ENCODE results near the gene WSCD2.

Gene WSCD2

DNA sequence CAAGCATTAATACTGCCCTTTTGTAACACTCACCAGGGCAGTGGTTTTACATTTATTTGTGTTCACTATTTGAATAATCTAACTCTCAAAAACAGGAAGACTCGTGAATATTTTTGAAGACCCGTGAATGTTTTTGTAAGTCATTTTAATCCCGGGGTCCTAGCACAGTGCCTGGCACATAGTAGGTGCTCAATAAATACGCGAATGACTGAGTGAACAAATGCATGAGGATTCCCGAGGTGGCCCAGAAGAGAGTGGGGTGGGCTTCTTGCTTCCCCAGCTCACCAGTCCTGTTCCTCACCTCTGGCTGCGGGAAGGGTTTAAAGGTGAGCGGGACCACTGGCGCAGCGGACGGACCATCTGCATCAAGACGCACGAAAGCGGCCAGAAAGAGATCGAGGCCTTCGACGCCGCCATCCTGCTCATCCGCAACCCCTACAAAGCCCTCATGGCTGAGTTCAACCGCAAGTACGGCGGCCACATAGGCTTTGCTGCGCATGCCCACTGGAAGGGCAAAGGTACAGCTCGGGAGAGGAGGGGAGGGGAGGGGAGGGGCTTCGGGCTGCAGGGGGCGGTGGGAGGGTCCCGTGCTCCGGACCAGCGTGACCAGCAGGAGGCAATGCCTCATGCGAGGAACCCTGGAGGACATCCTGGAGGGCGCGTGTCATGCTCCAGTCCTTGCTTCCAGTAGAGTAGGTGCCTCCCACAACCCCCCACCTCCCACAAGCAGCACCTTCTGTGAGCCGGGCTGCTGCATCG lies 111.1 kb downstream of the WSCD2 start:
- DNase-seq: no peak

DNA sequence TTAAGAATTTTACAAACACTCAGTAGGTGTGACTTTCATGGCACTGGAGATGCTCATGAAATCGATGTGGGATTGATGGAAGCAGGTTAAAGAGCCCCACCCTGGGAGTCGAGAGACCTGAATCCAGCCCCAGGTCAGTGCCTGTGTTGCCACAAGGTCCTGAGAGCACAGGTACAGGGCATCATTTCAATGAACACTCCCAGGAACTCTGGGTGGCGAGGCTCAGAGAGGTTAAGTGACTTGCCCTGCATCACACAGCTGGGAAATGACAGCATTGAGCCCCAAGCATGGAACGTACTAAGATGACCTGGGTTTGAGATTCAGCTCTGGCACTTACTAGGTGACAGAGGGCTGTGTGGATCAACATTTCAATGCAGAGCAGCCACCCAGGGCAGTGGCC lies 111.8 kb downstream of the WSCD2 start:
- no peak for DNase-seq

DNA sequence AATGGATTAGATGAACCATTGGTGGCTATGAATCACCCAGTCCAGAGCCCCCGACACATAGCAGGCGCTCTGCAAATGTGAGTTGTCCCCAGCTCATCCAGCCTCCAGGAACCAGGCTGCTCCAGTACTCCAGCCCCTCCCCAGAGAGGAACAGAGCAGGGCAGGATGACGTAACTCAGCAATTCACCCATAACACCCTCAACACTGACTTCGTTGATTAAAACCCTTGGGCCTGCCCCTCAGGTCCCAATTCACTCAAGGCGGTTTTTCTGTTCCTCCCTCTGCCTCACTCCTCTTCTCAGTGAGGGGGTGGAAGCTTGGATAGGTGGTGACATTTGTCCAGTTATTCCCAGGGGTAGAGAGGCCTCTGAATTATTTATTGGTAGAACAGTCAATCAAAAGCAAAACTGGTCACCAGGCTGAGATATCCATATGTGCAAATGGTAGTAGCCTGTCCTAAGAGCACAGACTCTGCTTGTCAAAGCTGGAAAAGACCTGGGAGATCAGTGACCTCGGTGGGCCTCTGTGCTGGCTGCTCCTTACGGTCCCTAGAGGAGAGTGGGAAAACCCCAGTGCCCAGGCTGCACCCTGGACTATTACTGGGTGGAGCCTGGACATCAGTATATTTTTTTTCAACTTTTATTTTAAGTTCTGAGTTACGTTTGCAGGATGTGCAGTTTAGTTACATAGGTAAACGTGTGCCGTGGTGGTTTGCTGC lies 113.1 kb downstream of the WSCD2 start:
- no peak for DNase-seq

DNA sequence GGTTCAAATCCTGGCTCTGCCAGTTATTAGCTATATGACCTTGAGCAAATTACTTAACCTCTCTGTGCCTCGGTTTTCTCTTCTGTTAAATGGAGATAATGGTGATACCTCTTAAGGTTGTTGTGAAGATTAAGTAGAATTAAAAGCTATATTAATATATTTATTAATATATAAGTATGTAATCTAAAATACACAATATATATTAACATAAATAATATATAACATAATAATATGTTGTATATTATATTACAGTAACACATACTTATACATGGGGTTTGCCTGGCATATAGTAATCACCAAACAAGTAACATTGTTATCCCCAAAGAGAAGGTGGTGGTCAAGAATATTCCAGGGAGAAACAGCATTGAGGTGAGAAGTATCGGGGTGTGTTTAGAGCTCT lies 118.0 kb downstream of the WSCD2 start:
- DNase-seq: no peak

DNA sequence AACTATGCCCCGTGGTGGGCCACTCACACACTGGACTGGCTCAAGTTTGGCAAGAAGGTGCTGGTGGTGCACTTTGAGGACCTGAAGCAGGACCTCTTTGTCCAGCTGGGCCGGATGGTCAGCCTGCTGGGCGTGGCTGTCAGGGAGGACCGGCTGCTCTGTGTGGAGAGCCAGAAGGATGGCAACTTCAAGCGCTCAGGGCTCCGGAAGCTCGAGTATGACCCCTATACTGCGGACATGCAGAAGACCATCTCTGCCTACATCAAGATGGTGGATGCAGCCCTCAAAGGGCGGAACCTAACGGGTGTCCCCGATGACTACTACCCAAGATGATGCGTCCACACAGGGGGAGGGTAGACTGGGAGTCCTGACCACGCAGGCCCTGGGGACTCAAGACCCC lies 118.9 kb downstream of the WSCD2 start:
- DNase-seq: no peak

- no peak for DNase-seq
Measured at GRCh38 chr12:108252523-108252922, 123.4 kb downstream of the WSCD2 start.

GRCh38 chr12:108253540-108253939 lies 124.5 kb downstream of the WSCD2 start:
- DNase-seq: no peak

DNA sequence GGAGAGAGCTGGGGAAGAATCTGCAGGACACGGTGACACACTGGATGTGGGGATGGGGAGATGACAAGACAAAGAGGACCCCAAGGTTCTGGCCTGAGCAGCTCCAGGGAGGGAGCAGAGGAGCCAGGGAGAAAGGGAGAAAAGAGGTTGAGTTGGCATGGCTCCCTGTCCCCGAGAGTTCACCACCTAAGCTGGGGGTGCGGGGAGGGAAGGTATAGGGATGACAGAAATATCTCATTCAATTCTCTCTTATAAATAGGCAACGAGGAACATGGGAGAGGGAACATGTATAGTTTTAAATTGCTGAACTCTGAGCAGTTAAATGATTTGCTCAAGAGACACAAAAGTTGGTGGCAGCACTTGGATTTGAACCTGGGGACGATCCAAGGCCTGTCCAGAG lies 124.9 kb downstream of the WSCD2 start:
- DNase-seq: no peak

GRCh38 chr12:108254517-108255251 lies 125.6 kb downstream of the WSCD2 start:
- no peak for DNase-seq

DNA sequence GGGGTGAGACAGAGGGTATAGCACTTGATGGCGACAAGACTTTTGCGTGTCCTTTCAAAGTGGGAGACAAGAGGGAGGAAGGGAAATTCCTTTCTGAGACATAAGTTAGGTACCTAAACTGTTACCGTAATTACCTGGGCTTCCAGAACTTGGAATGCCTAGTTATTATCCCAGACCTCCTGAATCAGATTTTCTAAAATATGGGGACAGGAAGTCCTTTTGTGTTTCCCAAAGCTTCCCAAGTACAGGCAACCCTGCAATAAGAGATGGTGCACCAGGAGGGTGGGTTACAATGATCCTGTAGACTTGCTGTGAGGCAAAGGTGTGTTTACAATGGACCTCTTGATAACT lies 126.1 kb downstream of the WSCD2 start:
- DNase-seq: no peak

- no peak for DNase-seq
Measured at GRCh38 chr12:108257004-108257403, 127.9 kb downstream of the WSCD2 start.

DNA sequence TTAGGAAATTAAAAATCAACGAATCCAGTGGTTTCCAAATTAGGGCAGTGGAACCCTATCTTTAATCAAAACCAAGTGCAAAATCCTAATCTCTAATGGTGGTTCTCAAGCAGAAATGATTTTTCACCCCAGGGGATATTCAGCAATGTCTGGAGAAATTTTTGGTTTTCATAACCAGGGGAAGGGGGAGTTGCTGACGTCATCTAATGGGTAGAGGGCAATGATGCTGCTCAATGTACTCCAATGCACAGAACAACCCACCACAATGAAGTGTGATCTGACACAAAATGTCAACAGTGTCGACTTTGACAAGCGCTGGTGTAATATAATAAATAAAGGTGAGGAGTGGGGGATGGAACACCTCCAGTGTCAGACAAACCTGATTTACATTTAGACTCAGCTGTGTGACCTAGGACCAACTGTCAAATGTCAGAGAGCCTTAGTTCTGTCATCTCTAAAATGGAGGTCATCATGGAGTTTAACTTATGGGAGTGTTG lies 128.6 kb downstream of the WSCD2 start:
- DNase-seq: no peak

DNA sequence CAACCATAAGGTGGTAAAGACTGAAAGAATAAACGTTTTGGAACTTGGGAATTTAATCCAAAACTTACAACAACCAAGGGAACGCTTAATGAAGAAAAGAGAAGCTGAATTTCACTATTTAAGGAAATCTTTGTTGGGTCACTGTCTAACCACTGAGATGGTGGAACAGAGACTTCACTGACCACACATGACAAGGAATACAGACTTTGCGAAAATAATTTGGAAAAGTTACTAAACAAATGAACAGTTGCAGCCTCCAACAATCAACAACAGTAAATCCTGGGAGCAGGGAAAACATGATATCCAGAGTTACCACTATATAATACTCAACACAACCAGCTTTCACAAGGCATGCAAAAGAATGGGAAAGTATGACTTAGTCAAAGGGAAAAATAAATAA lies 131.0 kb downstream of the WSCD2 start:
- DNase-seq: no peak

DNA sequence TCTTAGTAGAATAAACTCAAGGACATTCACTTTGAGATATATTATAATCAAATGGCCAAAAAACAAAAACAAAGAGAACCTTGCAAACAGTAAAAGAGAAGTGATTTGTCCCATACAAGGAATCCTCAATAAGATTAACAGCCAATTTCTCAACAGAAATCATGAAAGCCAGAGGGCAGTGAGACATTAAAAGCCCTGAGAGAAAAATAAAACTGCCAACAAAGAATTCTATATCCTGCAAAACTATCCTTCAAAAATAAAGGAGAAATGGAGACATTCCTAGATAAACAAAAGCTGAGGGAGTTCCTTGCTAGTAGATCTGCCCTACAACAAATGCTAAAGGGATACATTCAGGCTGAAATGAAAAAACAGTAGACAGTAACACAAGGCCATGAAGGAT lies 131.9 kb downstream of the WSCD2 start:
- DNase-seq: no peak

GRCh38 chr12:108265505-108265904 lies 136.4 kb downstream of the WSCD2 start:
- no peak for DNase-seq

GRCh38 chr12:108266131-108266530 lies 137.0 kb downstream of the WSCD2 start:
- no peak for DNase-seq

DNA sequence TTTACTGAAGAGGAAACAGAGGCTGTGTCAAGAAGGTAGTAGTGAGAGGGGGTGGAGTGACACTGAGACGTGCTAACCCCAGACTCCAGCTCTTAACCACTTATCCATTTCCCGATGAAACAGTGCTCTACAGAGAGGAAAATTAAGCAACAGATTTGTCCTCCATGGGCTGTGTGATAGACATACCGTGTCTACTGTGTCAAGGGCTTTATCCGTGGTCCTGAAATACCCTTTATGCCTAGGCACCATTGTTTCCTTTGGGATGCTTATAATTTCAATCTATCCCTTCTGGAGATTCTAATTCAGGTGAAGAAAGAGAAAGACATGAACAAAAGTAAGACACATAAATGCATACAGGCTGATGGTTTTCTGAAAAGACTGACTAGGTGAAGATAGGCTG lies 138.4 kb downstream of the WSCD2 start:
- no peak for DNase-seq

DNA sequence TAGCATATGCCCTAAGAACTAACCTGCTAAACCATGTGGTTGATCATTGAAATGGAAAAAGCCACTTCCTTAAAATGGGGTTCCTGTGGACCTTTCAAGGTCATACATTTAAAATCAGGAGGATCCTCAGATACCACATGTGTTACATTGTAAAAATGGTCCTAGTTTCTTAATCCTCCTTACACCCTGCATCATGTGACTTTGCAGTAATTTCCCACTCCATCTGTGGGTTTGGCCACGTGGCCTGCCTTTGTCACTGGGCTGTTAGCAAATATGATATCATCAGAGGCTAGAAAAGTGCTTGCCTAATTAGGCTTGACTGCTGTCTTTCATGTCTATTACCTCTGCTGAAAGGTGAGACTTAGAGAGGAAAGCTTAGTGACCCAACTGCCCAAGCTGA lies 139.3 kb downstream of the WSCD2 start:
- DNase-seq: no peak

- DNase-seq: no peak
Measured at GRCh38 chr12:108269224-108269623, 140.1 kb downstream of the WSCD2 start.

DNA sequence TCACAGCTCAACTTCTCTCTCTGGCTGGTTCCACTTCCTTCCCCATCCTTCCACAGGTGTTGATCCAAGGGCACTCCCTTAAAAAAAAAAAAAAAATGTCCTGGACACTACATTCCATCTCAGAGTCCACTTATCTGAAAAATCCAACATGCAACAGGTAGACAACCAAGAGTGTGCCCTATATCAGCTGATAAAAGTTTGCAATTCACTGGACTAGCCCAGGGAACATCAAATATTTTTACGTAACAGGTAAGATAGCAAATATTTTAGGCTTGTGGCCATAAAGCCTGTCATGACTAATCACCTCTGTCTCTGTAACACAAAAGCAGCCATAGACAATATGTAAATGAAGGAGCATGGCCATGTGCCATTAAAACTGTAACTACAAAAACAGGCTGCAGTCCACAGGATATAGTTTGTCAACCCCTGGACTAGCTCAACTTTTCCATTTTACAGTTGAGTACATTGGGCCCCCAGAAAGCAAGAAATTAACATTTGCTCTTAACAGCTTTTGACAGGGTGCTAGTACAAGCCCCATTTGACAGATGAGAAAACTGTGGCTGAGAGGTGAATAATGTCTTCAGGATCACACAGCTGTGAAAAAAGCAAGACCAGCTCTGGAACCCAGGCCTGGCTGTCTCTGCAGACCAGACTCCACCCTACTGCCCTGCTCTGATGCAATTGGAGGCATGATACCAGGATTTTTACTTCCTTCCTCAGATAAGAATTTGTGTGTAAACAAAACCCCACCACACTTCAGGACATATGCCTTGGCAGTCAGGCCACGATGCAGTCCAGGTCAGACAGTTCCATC lies 141.2 kb downstream of the WSCD2 start:
- DNase-seq: no peak

DNA sequence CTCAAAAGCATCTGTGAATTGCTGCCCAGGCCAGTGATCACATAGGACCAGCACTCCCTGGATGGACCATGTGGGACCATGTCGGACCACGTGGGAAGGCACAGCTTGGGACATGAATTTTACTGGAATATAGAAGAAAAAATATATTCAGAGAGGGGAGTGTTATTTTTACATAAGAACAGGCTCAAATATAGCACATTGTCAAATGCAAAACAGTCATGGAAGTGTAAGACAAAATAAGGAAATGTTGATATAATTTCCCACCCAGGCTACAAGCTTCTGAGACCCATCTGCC lies 141.7 kb downstream of the WSCD2 start:
- no peak for DNase-seq

DNA sequence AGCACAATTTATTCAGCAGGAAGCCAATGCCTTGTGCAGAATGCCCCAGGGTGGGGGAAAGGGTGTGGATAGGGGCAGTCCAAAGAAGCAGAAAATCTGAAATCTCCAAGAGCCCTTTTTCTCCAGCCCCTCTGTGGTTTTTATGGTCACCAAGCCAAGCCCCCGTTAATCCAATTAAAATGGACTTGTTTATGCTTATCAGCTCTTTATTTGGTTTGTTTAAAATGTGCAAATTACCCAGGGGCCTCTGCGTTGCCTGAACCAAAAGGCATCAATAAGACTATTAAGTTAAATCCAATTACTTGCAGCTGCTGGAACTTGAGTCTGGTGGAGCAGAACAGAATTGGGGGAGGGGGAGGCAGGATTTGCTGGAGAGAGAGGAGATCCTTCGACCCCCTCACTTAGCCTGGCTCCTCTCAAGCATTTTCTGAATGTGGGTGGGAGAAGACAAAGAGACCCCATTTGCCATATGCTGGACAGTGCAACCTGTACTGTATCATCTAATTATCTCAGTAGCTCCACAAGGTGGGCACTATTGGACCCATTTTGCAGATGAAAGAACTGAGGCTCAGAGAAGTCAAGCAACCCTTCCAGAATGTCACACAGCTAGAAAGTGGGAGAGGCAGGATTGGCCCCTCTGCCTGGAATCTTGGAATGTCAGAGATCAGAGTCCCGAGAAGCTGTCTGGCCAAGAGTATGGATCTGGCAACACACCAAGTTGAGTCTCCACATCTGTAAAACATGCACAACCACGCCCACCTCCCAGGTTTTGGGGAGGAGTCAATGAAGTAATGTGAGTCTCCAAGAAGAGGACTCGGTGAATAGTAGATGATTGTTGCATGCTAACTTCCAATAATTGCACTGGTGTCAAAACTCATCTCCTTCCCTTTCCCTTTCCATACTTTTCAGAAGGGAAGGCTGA lies 143.1 kb downstream of the WSCD2 start:
- no peak for DNase-seq

Data from activated T-cell treated with anti-CD3 and anti-CD28 coated beads for 4 hours (primary cell).